ENCODE results near the gene ADAD1.

DNA sequence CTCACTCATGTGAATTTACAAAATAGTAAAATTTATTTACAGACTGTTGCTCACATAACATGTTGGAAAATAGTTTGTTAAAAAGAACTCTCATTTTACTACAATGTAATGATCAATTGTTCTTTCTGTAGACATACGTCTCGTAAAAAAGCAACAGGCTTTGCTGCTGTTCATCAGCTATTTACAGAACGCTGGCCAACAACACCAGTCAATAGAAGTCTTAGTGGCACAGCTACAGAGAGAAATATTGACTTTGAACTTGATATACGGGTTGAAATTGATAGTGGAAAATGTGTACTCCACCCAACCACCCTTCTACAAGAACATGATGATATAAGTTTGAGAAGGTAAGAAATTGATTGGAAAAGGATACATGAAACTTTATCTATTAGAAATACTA lies 47.6 kb upstream of the ADAD1 start:
- TF ChIP-seq POLR2A (IDR thresholded peaks at IDR 0.05) (no peak), CTCF (IDR thresholded peaks at IDR 0.05) (no peak)

Measured in uterus (tissue), 2 donors.